Astrocyte of the spinal cord (primary cell): Measurements from ENCODE around the gene PJA1.

Experiments used
- DNase-seq: peaks from one replicate; pipeline ENCODE4 v3.0.0; 2011; ENCODE audit warnings: low read depth, low spot score
- H3K4me3 ChIP-seq: 2 replicates; pipeline ENCODE4 v1.5.1; 2011; ENCODE audit warnings: low read depth, mild to moderate bottlenecking, low read length, moderate library complexity
- CTCF ChIP-seq: IDR thresholded peaks from 2 replicates; pipeline ENCODE4 v1.5.1; 2012; ENCODE audit warnings: low read depth, mild to moderate bottlenecking, low read length, inconsistent platforms
- in situ Hi-C: cut with HindIII; loops from 2 replicates; pipeline ENCODE4 v1.10.0; 2017; ENCODE audit warnings: low sequenced_read_pairs

PJA1 gene

GRCh38 chrX:69165087-69165651 lies at the start of gene PJA1:
PJA1 (minus strand) TSS chrX:69165453; CDS start chrX:69163073, 2,380 bp downstream.
- in situ Hi-C loops: no loop called here
- peak; percentile 77 for DNase-seq
- H3K4me3 ChIP-seq: peak within 1 kb of the TSS; percentile 69
- no peak for TF ChIP-seq CTCF

- in situ Hi-C loops: no loop called here
- no peak for TF ChIP-seq CTCF
- no peak overlapping the region for H3K4me3 ChIP-seq
- DNase-seq: no peak
These were observed 49.2 kb upstream of the PJA1 start for GRCh38 chrX:69214463-69214862.

GRCh38 chrX:69211701-69212100 lies 46.4 kb upstream of the PJA1 start:
- no peak for DNase-seq
- no peak overlapping the region for H3K4me3 ChIP-seq
- no peak for TF ChIP-seq CTCF
- in situ Hi-C loops: no loop called here

GRCh38 chrX:69210581-69210980 lies 45.3 kb upstream of the PJA1 start:
- in situ Hi-C loops: no loop called here
- no peak for DNase-seq
- no peak for TF ChIP-seq CTCF
- H3K4me3 ChIP-seq: no peak overlapping the region

GRCh38 chrX:69207216-69207615 lies 42.0 kb upstream of the PJA1 start:
- no peak for DNase-seq
- TF ChIP-seq CTCF: no peak
- no peak overlapping the region for H3K4me3 ChIP-seq
- in situ Hi-C loops: no loop called here

- H3K4me3 ChIP-seq: no peak overlapping the region
- TF ChIP-seq CTCF: no peak
- in situ Hi-C loops: no loop called here
- no peak for DNase-seq
These were observed 38.4 kb upstream of the PJA1 start for GRCh38 chrX:69203638-69204037.

- TF ChIP-seq CTCF: no peak
- in situ Hi-C loops: no loop called here
These were observed 32.4 kb upstream of the PJA1 start for GRCh38 chrX:69197690-69198089.

More at GRCh38 chrX:69197690-69198089, 32.4 kb upstream of the PJA1 start:
- DNase-seq: no peak
- H3K4me3 ChIP-seq: no peak overlapping the region
